A549 (cell line): ENCODE data around the gene NAV2.

ENCODE experiments used
- SMC3 ChIP-seq: fragments of >200 bp; sonication (Bioruptor Twin); formaldehyde crosslinking; IDR thresholded peaks from 3 replicates; pipeline ENCODE4 v1.6.1; 2018; ENCODE audit warnings: inconsistent platforms
- TF ChIP-seq, protein P1 (sequence below): fragments of >200 bp; sonication (Bioruptor Twin); formaldehyde crosslinking; IDR thresholded peaks from 3 replicates; pipeline ENCODE4 v1.5.1; 2016
- TF ChIP-seq, protein P2 (sequence below): fragments of 150-350 bp; IDR thresholded peaks from 2 replicates; pipeline ENCODE4 v1.6.1; 2014; ENCODE audit warnings: low read depth, mild to moderate bottlenecking, low read length

DNA sequence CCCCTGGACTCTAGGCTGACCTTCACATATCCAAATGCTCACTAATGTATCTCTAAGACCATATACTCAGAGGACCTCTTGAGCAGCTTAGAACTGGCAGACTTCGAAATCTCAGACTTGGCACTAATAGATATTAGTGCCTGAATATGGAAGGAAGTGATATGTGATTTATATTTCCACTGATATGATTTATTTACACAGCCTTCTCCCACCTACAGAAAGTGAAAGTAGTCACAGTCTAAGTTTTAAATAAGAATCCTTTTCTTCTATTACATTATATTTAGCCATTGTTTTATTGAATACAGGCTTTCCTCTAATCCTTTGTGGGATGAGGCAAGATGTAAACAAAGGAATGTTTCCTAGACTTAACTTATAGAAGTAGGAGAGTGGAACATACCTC is 6.7 kb upstream of the NAV2 start:
- TF ChIP-seq, protein P1, sequence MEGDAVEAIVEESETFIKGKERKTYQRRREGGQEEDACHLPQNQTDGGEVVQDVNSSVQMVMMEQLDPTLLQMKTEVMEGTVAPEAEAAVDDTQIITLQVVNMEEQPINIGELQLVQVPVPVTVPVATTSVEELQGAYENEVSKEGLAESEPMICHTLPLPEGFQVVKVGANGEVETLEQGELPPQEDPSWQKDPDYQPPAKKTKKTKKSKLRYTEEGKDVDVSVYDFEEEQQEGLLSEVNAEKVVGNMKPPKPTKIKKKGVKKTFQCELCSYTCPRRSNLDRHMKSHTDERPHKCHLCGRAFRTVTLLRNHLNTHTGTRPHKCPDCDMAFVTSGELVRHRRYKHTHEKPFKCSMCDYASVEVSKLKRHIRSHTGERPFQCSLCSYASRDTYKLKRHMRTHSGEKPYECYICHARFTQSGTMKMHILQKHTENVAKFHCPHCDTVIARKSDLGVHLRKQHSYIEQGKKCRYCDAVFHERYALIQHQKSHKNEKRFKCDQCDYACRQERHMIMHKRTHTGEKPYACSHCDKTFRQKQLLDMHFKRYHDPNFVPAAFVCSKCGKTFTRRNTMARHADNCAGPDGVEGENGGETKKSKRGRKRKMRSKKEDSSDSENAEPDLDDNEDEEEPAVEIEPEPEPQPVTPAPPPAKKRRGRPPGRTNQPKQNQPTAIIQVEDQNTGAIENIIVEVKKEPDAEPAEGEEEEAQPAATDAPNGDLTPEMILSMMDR: no peak
- TF ChIP-seq, protein P2, sequence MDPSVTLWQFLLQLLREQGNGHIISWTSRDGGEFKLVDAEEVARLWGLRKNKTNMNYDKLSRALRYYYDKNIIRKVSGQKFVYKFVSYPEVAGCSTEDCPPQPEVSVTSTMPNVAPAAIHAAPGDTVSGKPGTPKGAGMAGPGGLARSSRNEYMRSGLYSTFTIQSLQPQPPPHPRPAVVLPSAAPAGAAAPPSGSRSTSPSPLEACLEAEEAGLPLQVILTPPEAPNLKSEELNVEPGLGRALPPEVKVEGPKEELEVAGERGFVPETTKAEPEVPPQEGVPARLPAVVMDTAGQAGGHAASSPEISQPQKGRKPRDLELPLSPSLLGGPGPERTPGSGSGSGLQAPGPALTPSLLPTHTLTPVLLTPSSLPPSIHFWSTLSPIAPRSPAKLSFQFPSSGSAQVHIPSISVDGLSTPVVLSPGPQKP: no peak
- no peak for TF ChIP-seq SMC3
